CD14-positive monocyte (primary cell): ENCODE results near the gene OTOG. TPM values are rescaled to one million over a fixed set of nuclear protein-coding genes. Genes with fewer than 3 reads are reported as not detected.

Experiments
- DNase-seq, 3 donors: peaks; one replicate each; pipeline ENCODE4 v3.0.0-alpha.2; 2011 to 2022
- H2AFZ ChIP-seq: 2 replicates; pipeline ENCODE4 v1.6.0; 2012; ENCODE audit warnings: mild to moderate bottlenecking, low read depth, low read length, inconsistent platforms; ENCODE audit not compliant: insufficient read depth, poor library complexity, severe bottlenecking
- H3K27ac ChIP-seq, 2 donors: 1 replicate in 1 of 2; 2 replicates in 1 of 2; pipeline ENCODE4 v1.5.1; 2012 to 2013; ENCODE audit warnings: low read length in 2 of 2, control low read depth in 1 of 2, inconsistent platforms in 1 of 2, low read depth in 1 of 2, mild to moderate bottlenecking in 1 of 2
- H3K27me3 ChIP-seq, 2 donors: one replicate each; pipeline versions ENCODE4 v1.6.0 to v1.6.1; 2011 to 2013; ENCODE audit warnings: low read length in 2 of 2; ENCODE audit not compliant: control insufficient read depth in 2 of 2, insufficient read depth in 2 of 2
- H3K36me3 ChIP-seq, 2 donors: replicated peaks in 1 of 2; 1 replicate in 1 of 2; 2 replicates in 1 of 2; pipeline versions ENCODE4 v1.5.1 to v1.6.1; 2012 to 2013; ENCODE audit warnings: low read length in 2 of 2, control low read depth in 1 of 2, inconsistent platforms in 1 of 2, mild to moderate bottlenecking in 1 of 2; ENCODE audit not compliant: insufficient read depth in 2 of 2, control insufficient read depth in 1 of 2
- H3K4me1 ChIP-seq, 2 donors: 1 replicate in 1 of 2; 2 replicates in 1 of 2; pipeline versions ENCODE4 v1.5.1 to v1.6.1; 2012 to 2013; ENCODE audit warnings: low read length in 2 of 2, control low read depth in 1 of 2, inconsistent platforms in 1 of 2, mild to moderate bottlenecking in 1 of 2, moderate library complexity in 1 of 2; ENCODE audit not compliant: insufficient read depth in 2 of 2, control insufficient read depth in 1 of 2
- H3K4me2 ChIP-seq: replicated peaks from 2 replicates; pipeline ENCODE3; 2012; ENCODE audit warnings: low read length, moderate library complexity, mild to moderate bottlenecking; ENCODE audit not compliant: poor library complexity, severe bottlenecking; ENCODE audit errors: extremely low read depth
- H3K4me3 ChIP-seq, 3 experiments: fragments of 200-600 bp in 1 of 3; sonication (generic) in 1 of 3; replicated peaks in 1 of 3; 1 replicate in 2 of 3; 2 replicates in 1 of 3; pipeline ENCODE4 v1.5.1; 2011 to 2013; ENCODE audit warnings: low read length in 3 of 3, mild to moderate bottlenecking in 3 of 3, control low read depth in 2 of 3, low read depth in 2 of 3, inconsistent platforms in 1 of 3, moderate library complexity in 1 of 3
- H3K79me2 ChIP-seq: 2 replicates; pipeline ENCODE4 v1.6.0; 2012; ENCODE audit warnings: mild to moderate bottlenecking, control low read depth, inconsistent platforms, low read length, moderate library complexity; ENCODE audit not compliant: insufficient read depth
- H3K9ac ChIP-seq: 2 replicates; pipeline ENCODE4 v1.6.0; 2017; ENCODE audit warnings: low read length, mild to moderate bottlenecking; ENCODE audit not compliant: insufficient read depth, poor library complexity, severe bottlenecking
- H3K9me3 ChIP-seq, 2 donors: replicated peaks in 1 of 2; 1 replicate in 1 of 2; 2 replicates in 1 of 2; pipeline versions ENCODE4 v1.5.1 to v1.6.1; 2012 to 2013; ENCODE audit warnings: low read length in 2 of 2, control low read depth in 1 of 2; ENCODE audit not compliant: control insufficient read depth in 1 of 2, insufficient read depth in 1 of 2
- H4K20me1 ChIP-seq: 2 replicates; pipeline ENCODE4 v1.6.0; 2012; ENCODE audit warnings: mild to moderate bottlenecking, low read length, control low read depth, moderate library complexity; ENCODE audit not compliant: insufficient read depth
- H3K27ac Mint-ChIP-seq, 7 donors: one replicate each; pipeline ENCODE4 v1.8.0; 2020; ENCODE audit warnings: mild to moderate bottlenecking in 7 of 7, mixed read lengths in 7 of 7, moderate library complexity in 6 of 7, inconsistent platforms in 2 of 7
- H3K27me3 Mint-ChIP-seq, 3 donors: one replicate each; pipeline ENCODE4 v1.8.0; 2021 to 2022; ENCODE audit warnings: low read depth in 3 of 3, mild to moderate bottlenecking in 3 of 3, mixed read lengths in 3 of 3, moderate library complexity in 3 of 3, inconsistent platforms in 1 of 3
- H3K36me3 Mint-ChIP-seq, 2 donors: one replicate each; pipeline ENCODE4 v1.8.0; 2020; ENCODE audit warnings: mixed read lengths in 2 of 2, inconsistent platforms in 1 of 2, mild to moderate bottlenecking in 1 of 2
- H3K4me1 Mint-ChIP-seq: one replicate; pipeline ENCODE4 v1.8.0; 2020; ENCODE audit warnings: mild to moderate bottlenecking, mixed read lengths
- H3K4me3 Mint-ChIP-seq, 2 donors: one replicate each; pipeline ENCODE4 v1.8.0; 2020; ENCODE audit warnings: mild to moderate bottlenecking in 2 of 2, mixed read lengths in 2 of 2, moderate library complexity in 1 of 2
- H3K9me3 Mint-ChIP-seq, 7 donors: one replicate each; pipeline ENCODE4 v1.8.0; 2020 to 2022; ENCODE audit warnings: mixed read lengths in 7 of 7, mild to moderate bottlenecking in 6 of 7, moderate library complexity in 6 of 7, inconsistent platforms in 2 of 7
- WGBS: methylation state at CpG from one replicate; pipeline ENCODE4 v1.1.5; 2013; ENCODE audit warnings: missing lambda C conversion rate; ENCODE audit not compliant: insufficient coverage; 5-methylcytosine and 5-hydroxymethylcytosine counted together
- intact Hi-C, 2 donors: fragments of 100-400 bp; cut with micrococcal nuclease; formaldehyde crosslinking; loops; one replicate each; pipeline versions ENCODE4 v1.15.0 to v1.15.1; 2023
- polyA plus RNA-seq, 3 donors: library from polyadenylated mRNA; depleted of rRNA in 1 of 3; unstranded in 2 of 3; stranded (reverse) in 1 of 3; fragments of 300-500 nt in 2 of 3; fragments of >200 nt in 1 of 3; fragmentation: Illumina TruSeq in 2 of 3; gene quantifications; 1 replicate in 2 of 3; 2 replicates in 1 of 3; pipeline ENCODE4 v1.2.3, GENCODE V29; 2012 to 2021
- TF ChIP-seq, protein P1 (sequence below): fragments of 200-600 bp; IDR thresholded peaks from one replicate; pipeline ENCODE4 v1.8.0; 2022; ENCODE audit warnings: antibody characterized with exemption, mild to moderate bottlenecking

The OTOG gene
- polyA plus RNA-seq, 3 donors: not detected

DNA sequence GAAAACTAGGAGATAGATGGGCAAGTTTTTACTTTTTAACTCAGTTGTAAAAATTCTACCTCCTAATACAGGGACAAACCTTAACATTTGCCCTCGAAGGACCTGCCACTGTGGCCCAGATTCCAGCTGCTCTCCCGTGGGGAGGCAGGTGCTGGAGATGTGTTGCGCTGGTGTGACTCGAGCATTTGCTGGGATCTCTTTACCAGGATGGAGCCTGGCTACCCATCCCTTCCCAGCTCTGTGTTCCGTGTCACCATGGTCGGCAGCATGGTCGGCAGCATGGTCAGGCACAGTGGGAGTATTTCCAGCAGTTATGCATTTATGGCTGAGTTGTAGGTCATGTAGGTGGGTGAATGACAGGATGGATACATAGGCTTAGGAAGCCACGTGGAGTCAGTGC lies 41.1 kb downstream of the OTOG start:
- Histone ChIP-seq H3K27ac (no peak overlapping the region), H3K36me3 (no peaks in the 10 kb centered on the region), H2AFZ (no peak overlapping the region), H3K4me1 (no peaks in the 10 kb centered on the region), H3K4me2 (no peak overlapping the region), H4K20me1 (no peaks in the 10 kb centered on the region), H3K9me3 (no peaks in the 10 kb centered on the region), H3K79me2 (no peaks in the 10 kb centered on the region), H3K9ac (no peak overlapping the region), H3K27me3 (no peaks in the 10 kb centered on the region), H3K4me3 (no peak overlapping the region)
- Mint-ChIP-seq H3K4me1 (no peaks in the 10 kb centered on the region), H3K27ac (no peak overlapping the region), H3K9me3 (no peaks in the 10 kb centered on the region), H3K27me3 (peaks cover 3 to 8% (median 6%) of the 10 kb centered on the region in 3 donors), H3K4me3 (no peak overlapping the region), H3K36me3 (no peaks in the 10 kb centered on the region)
- intact Hi-C loops: no loop called here
- WGBS: 95% methylated on average over 6 of the region's 8 CpGs
- no peak for DNase-seq
- TF ChIP-seq, protein P1, sequence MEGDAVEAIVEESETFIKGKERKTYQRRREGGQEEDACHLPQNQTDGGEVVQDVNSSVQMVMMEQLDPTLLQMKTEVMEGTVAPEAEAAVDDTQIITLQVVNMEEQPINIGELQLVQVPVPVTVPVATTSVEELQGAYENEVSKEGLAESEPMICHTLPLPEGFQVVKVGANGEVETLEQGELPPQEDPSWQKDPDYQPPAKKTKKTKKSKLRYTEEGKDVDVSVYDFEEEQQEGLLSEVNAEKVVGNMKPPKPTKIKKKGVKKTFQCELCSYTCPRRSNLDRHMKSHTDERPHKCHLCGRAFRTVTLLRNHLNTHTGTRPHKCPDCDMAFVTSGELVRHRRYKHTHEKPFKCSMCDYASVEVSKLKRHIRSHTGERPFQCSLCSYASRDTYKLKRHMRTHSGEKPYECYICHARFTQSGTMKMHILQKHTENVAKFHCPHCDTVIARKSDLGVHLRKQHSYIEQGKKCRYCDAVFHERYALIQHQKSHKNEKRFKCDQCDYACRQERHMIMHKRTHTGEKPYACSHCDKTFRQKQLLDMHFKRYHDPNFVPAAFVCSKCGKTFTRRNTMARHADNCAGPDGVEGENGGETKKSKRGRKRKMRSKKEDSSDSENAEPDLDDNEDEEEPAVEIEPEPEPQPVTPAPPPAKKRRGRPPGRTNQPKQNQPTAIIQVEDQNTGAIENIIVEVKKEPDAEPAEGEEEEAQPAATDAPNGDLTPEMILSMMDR: no peak

DNA sequence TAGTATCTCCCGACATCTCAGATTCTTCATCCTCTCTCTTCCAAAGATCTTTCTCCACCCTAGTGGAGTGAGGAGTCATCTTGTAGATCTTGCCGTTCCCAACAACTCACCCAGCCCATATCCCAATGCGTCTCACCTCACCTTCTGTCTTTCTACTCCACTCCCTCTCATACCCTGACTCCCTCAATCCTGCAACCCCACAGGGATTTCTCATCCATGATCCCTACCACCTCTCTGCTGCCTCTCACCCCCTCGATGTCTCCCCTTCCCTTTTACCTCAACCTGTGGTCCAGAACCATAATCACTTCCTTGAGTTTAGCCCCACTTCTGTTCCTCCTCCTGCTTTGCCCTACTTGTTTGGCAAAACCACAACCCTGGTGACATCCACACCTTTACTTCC lies 41.7 kb downstream of the OTOG start:
- Mint-ChIP-seq H3K36me3 (no peaks in the 10 kb centered on the region), H3K4me1 (no peaks in the 10 kb centered on the region), H3K27me3 (peaks cover 3 to 10% (median 6%) of the 10 kb centered on the region in 3 donors), H3K9me3 (no peaks in the 10 kb centered on the region), H3K27ac (no peak overlapping the region), H3K4me3 (no peak overlapping the region)
- intact Hi-C loops: no loop called here
- H3K9ac ChIP-seq: no peak overlapping the region
- WGBS: 79% methylated on average over 2 of the region's 4 CpGs
- no peaks in the 10 kb centered on the region for H3K27me3 ChIP-seq
- no peak for DNase-seq
- H3K4me1 ChIP-seq: no peaks in the 10 kb centered on the region
- H3K36me3 ChIP-seq: no peaks in the 10 kb centered on the region
- no peaks in the 10 kb centered on the region for H3K9me3 ChIP-seq
- no peak overlapping the region for H2AFZ ChIP-seq
- no peak overlapping the region for H3K27ac ChIP-seq
- H4K20me1 ChIP-seq: no peaks in the 10 kb centered on the region
- no peaks in the 10 kb centered on the region for H3K79me2 ChIP-seq
- H3K4me3 ChIP-seq: no peak overlapping the region
- H3K4me2 ChIP-seq: no peak overlapping the region
- TF ChIP-seq, protein P1: no peak
